Pancreas (tissue), 10 donors: Measurements from ENCODE around the gene SERPIND1. TPM values are rescaled to one million over a fixed set of nuclear protein-coding genes. Genes with fewer than 3 reads are reported as not detected.

Experiments used
- ATAC-seq, 4 donors: fragments of 200-7000 bp; cut with Tn5 transposase; one replicate each; pipeline versions ENCODE4 v1.8.0 to v1.9.1; 2020; ENCODE audit warnings: mild to moderate bottlenecking in 4 of 4, moderate library complexity in 4 of 4
- DNase-seq, 6 donors: peaks; one replicate each; pipeline ENCODE4 v3.0.0-alpha.2; 2020
- FAIRE-seq: peaks from 2 replicates; lab custom pipeline; 2012; peaks lifted over from hg19 to GRCh38; lab: Jason Lieb, UNC
- H3K27ac ChIP-seq, 4 donors: fragments of 200-600 bp; sonication (generic); 1 replicate in 3 of 4; 2 replicates in 1 of 4; pipeline versions ENCODE4 v1.5.0 to v1.8.0; 2020
- H3K27me3 ChIP-seq, 4 donors: fragments of 200-600 bp; one replicate each; pipeline ENCODE4 v1.8.0; 2021
- H3K36me3 ChIP-seq, 3 donors: fragments of 200-600 bp; sonication (generic) in 1 of 3; one replicate each; pipeline versions ENCODE4 v1.5.0 to v1.8.0; 2020 to 2021
- H3K4me1 ChIP-seq, 3 donors: fragments of 200-600 bp; one replicate each; pipeline ENCODE4 v1.8.0; 2021
- H3K4me3 ChIP-seq, 4 donors: fragments of 200-600 bp; sonication (generic) in 2 of 4; one replicate each; pipeline versions ENCODE4 v1.5.0 to v1.8.0; 2020 to 2021
- H3K9me3 ChIP-seq, 4 donors: fragments of 200-600 bp; one replicate each; pipeline ENCODE4 v1.8.0; 2021
- CTCF ChIP-seq, 4 donors: fragments of 200-600 bp; sonication (generic) in 3 of 4; IDR thresholded peaks; one replicate each; pipeline versions ENCODE4 v1.5.0 to v1.8.0; 2021; ENCODE audit warnings: antibody characterized with exemption in 4 of 4
- WGBS, 2 donors: extraction: QIAGEN DNeasy Blood & Tissue Kit; methylation state at CpG; one replicate each; pipeline ENCODE4 v1.1.7; 2013; 5-methylcytosine and 5-hydroxymethylcytosine counted together
- intact Hi-C, 3 donors: fragments of 100-400 bp; cut with DNase I; formaldehyde crosslinking; loops; one replicate each; pipeline versions ENCODE4 v1.11.1 to v1.14.2; 2022
- polyA plus RNA-seq, 2 donors: library from polyadenylated mRNA; stranded (reverse); fragments of 200-250 nt; gene quantifications; one replicate each; pipeline ENCODE4 v1.2.3, GENCODE V29; 2013
- total RNA-seq, 6 donors: library from RNA; stranded (reverse); fragmentation: NEBNext Ultra II Directional in 4 of 6; extraction: Animal tissue kit (Norgen Biotek cat#: 25700) in 4 of 6; gene quantifications; one replicate each; pipeline versions ENCODE4 v1.2.1 to v1.2.4, GENCODE V29; 2021 to 2023
- donor health status: healthy with polysubstance abuse.
- donor health status: DM: no; HTN: no; CAD: no; lungs with moderate emphysema.
- donor health status: DM: no; HTN: no; CAD: no.
- donor health status: control.
- donor health status: control.
- donor health status: Bipolar disorder and iron deficiency.
- donor health status: DM: yes; HTN: yes; CAD: no.
- donor health status: DM: no; HTN: no; CAD: no.
- donor health status: DM: no; HTN: no; CAD: no.
- donor health status: DM: yes; HTN: yes; CAD: no.

The SERPIND1 gene
- total and polyA plus RNA-seq, 8 donors, result 0.09 to 0.35 (median 0.21) TPM; not detected in 1

DNA sequence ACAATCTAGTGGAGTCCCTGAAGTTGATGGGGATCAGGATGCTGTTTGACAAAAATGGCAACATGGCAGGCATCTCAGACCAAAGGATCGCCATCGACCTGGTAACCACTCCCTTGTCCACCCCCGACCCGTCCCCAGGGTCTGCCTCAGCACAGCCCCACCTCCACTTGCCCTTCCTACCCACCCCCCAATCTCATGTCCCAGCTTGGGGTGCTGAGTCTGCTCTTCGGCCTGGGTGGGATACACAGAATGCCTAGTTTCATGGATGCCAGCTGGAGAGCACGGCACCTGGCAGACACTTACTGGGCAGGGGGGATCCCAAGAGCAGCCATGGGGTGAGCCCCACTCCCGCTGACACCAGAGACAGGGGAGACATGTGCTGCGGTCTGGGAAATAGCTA lies 12.1 kb downstream of the SERPIND1 start:
- no peak overlapping the region for H3K27ac ChIP-seq
- FAIRE-seq (no peak), DNase-seq (peak in 1 of 6 donors; percentile 25), ATAC-seq (peak in 1 of 4 donors; percentile 3)
- peaks cover 5 to 9% (median 7%) of the 10 kb centered on the region in 3 donors for H3K4me1 ChIP-seq
- WGBS, 2 donors, result 69 to 75% methylated on average over 7 to 8 of the region's 8 CpGs
- no peak overlapping the region for H3K4me3 ChIP-seq
- peaks cover 0 to 8% (median 0%) of the 10 kb centered on the region in 3 donors for H3K36me3 ChIP-seq
- TF ChIP-seq CTCF (IDR thresholded peaks at IDR 0.05), result no peak
- H3K27me3 ChIP-seq, result no peaks in the 10 kb centered on the region
- intact Hi-C loops, result no loop called here
- no peaks in the 10 kb centered on the region for H3K9me3 ChIP-seq

- no peaks in the 10 kb centered on the region for H3K27me3 ChIP-seq
- ATAC-seq (peak; percentile 88 to 94 (median 91)), FAIRE-seq (no peak), DNase-seq (peak in 5 of 6 donors; percentile 43 to 60 (median 56))
- intact Hi-C loops, result no loop called here
- TF ChIP-seq CTCF (IDR thresholded peaks at IDR 0.05), result no peak
- WGBS, 2 donors, result 30 to 40% methylated on average over 10 of the region's 10 CpGs
- no peak overlapping the region for H3K4me3 ChIP-seq
- peaks cover 0 to 8% (median 0%) of the 10 kb centered on the region in 3 donors for H3K36me3 ChIP-seq
- H3K9me3 ChIP-seq, result no peaks in the 10 kb centered on the region
- H3K4me1 ChIP-seq, result peaks cover 5 to 9% (median 7%) of the 10 kb centered on the region in 3 donors
- H3K27ac ChIP-seq, result no peak overlapping the region
These were observed 12.6 kb downstream of the SERPIND1 start for GRCh38 chr22:20786536-20786979.

- no peak for DNase-seq
- 93 to 95% methylated on average over 4 of the region's 4 CpGs for WGBS, 2 donors
- H3K4me1 ChIP-seq, result peaks cover 5 to 9% (median 7%) of the 10 kb centered on the region in 3 donors
- no peaks in the 10 kb centered on the region for H3K27me3 ChIP-seq
- H3K36me3 ChIP-seq, result peaks cover 0 to 8% (median 0%) of the 10 kb centered on the region in 3 donors
- no peak overlapping the region for H3K4me3 ChIP-seq
- no peaks in the 10 kb centered on the region for H3K9me3 ChIP-seq
- no peak overlapping the region for H3K27ac ChIP-seq
- no peak for ATAC-seq
- FAIRE-seq, result no peak
- TF ChIP-seq CTCF (IDR thresholded peaks at IDR 0.05), result no peak
- intact Hi-C loops, result no loop called here
These were observed 13.3 kb downstream of the SERPIND1 start for GRCh38 chr22:20787223-20787622.

GRCh38 chr22:20787746-20788626 lies 14.1 kb downstream of the SERPIND1 start:
- DNase-seq (no peak), FAIRE-seq (no peak), ATAC-seq (no peak)
- Histone ChIP-seq H3K36me3 (peaks cover 0 to 8% (median 0%) of the 10 kb centered on the region in 3 donors), H3K27me3 (no peaks in the 10 kb centered on the region), H3K27ac (no peak overlapping the region), H3K4me3 (no peak overlapping the region), H3K4me1 (peaks cover 5 to 9% (median 7%) of the 10 kb centered on the region in 3 donors), H3K9me3 (no peaks in the 10 kb centered on the region)
- intact Hi-C loops, result no loop called here
- WGBS, 2 donors, result 97 to 98% methylated on average over 4 of the region's 4 CpGs
- TF ChIP-seq CTCF (IDR thresholded peaks at IDR 0.05), result no peak
